GM23338 (cell line): ENCODE data around the gene TMED10. TPM values are rescaled to one million over a fixed set of nuclear protein-coding genes. Genes with fewer than 3 reads are reported as not detected.

Experiments used
- ATAC-seq: fragments of 200-7000 bp; cut with Tn5 transposase; 3 replicates; pipeline ENCODE4 v1.9.1; 2020
- DNase-seq: peaks from one replicate; pipeline ENCODE4 v3.0.0-alpha.2; 2015; ENCODE audit warnings: low spot score
- H2AFZ ChIP-seq: fragments of 200-600 bp; sonication (generic); 2 replicates; pipeline ENCODE4 v1.8.0; 2016; ENCODE audit warnings: antibody characterized with exemption, mild to moderate bottlenecking, moderate library complexity
- H3F3A ChIP-seq: fragments of 200-600 bp; sonication (generic); replicated peaks from 2 replicates; pipeline ENCODE4 v1.8.0; 2017; ENCODE audit warnings: antibody characterized with exemption, mixed run types, low read depth
- H3K27ac ChIP-seq: fragments of 200-600 bp; sonication (generic); 2 replicates; pipeline ENCODE4 v1.6.1; 2016; ENCODE audit warnings: low read depth
- H3K27me3 ChIP-seq: fragments of 200-600 bp; sonication (generic); 2 replicates; pipeline ENCODE4 v1.8.0; 2016; ENCODE audit warnings: mild to moderate bottlenecking, mixed run types, moderate library complexity; ENCODE audit not compliant: insufficient read depth
- H3K36me3 ChIP-seq: fragments of 200-600 bp; sonication (generic); 2 replicates; pipeline ENCODE4 v1.8.0; 2016; ENCODE audit warnings: mild to moderate bottlenecking; ENCODE audit not compliant: insufficient read depth
- H3K4me1 ChIP-seq: fragments of 200-600 bp; sonication (generic); 2 replicates; pipeline ENCODE4 v1.8.0; 2016; ENCODE audit warnings: mild to moderate bottlenecking, moderate library complexity; ENCODE audit not compliant: insufficient read depth
- H3K4me2 ChIP-seq: fragments of 200-600 bp; sonication (generic); 2 replicates; pipeline ENCODE4 v1.7.1; 2017; ENCODE audit warnings: mixed run types
- H3K4me3 ChIP-seq: fragments of 200-600 bp; sonication (generic); 2 replicates; pipeline ENCODE4 v1.6.1; 2016; ENCODE audit warnings: mixed run types
- H3K79me2 ChIP-seq: fragments of 200-600 bp; sonication (generic); replicated peaks from 2 replicates; pipeline ENCODE4 v1.8.0; 2017; ENCODE audit warnings: mild to moderate bottlenecking; ENCODE audit not compliant: insufficient read depth
- H3K9me2 ChIP-seq: fragments of 200-600 bp; sonication (generic); 2 replicates; pipeline ENCODE4 v1.8.0; 2017; ENCODE audit not compliant: insufficient read depth
- H4K20me1 ChIP-seq: fragments of 200-600 bp; sonication (generic); replicated peaks from 2 replicates; pipeline ENCODE4 v1.8.0; 2017; ENCODE audit warnings: mild to moderate bottlenecking; ENCODE audit not compliant: insufficient read depth
- H3K27ac Mint-ChIP-seq: 2 replicates; pipeline ENCODE4 v1.8.0; 2020; ENCODE audit warnings: inconsistent platforms, mild to moderate bottlenecking, moderate library complexity, mixed read lengths
- H3K27me3 Mint-ChIP-seq: 3 replicates; pipeline ENCODE4 v1.8.0; 2022; ENCODE audit warnings: low read depth, mild to moderate bottlenecking, moderate library complexity, mixed read lengths, inconsistent platforms; ENCODE audit not compliant: insufficient read depth, poor library complexity
- H3K36me3 Mint-ChIP-seq: 3 replicates; pipeline ENCODE4 v1.8.0; 2021; ENCODE audit warnings: low read depth, mild to moderate bottlenecking, inconsistent platforms, moderate library complexity, mixed read lengths
- H3K4me1 Mint-ChIP-seq: 3 replicates; pipeline ENCODE4 v1.8.0; 2020; ENCODE audit warnings: mild to moderate bottlenecking, inconsistent platforms, mixed read lengths
- H3K4me3 Mint-ChIP-seq: 3 replicates; pipeline ENCODE4 v1.8.0; 2021; ENCODE audit warnings: moderate library complexity, mild to moderate bottlenecking, inconsistent platforms, mixed read lengths
- H3K9me3 Mint-ChIP-seq: 3 replicates; pipeline ENCODE4 v1.8.0; 2020; ENCODE audit warnings: moderate library complexity, mild to moderate bottlenecking, inconsistent platforms, mixed read lengths
- CREB1 ChIP-seq: fragments of 250-450 bp; sonication (Bioruptor Pico); IDR thresholded peaks from 2 replicates; pipeline ENCODE4 v1.5.0; 2020; ENCODE audit warnings: low read depth, mild to moderate bottlenecking, moderate library complexity
- CTCF ChIP-seq, 2 experiments: fragments of 200-600 bp in 1 of 2; sonication (generic) in 1 of 2; conservative IDR thresholded peaks; 2 replicates each; pipeline versions ENCODE4 v1.5.1 to v1.6.1; 2016 to 2017; ENCODE audit warnings: antibody characterized with exemption in 2 of 2, low read depth in 2 of 2, mild to moderate bottlenecking in 2 of 2, moderate library complexity in 1 of 2
- ETS1 ChIP-seq: IDR thresholded peaks from 2 replicates; pipeline ENCODE4 v1.6.1; 2016; ENCODE audit warnings: antibody characterized with exemption
- EZH2 ChIP-seq: fragments of 200-600 bp; sonication (generic); IDR thresholded peaks from one replicate; pipeline ENCODE4 v1.8.0; 2017; ENCODE audit warnings: antibody characterized with exemption, mild to moderate bottlenecking, low read depth; ENCODE audit not compliant: unreplicated experiment
- EZH2phosphoT487 ChIP-seq: fragments of 200-600 bp; sonication (generic); IDR thresholded peaks from one replicate; pipeline ENCODE4 v1.8.1; 2018; ENCODE audit warnings: antibody characterized with exemption; ENCODE audit not compliant: unreplicated experiment
- JUNB ChIP-seq: IDR thresholded peaks from one replicate; pipeline ENCODE4 v1.6.1; 2016; ENCODE audit warnings: antibody characterized with exemption; ENCODE audit not compliant: unreplicated experiment
- NANOG ChIP-seq: IDR thresholded peaks from 2 replicates; pipeline ENCODE4 v1.6.1; 2016; ENCODE audit warnings: antibody characterized with exemption, borderline replicate concordance
- POLR2AphosphoS5 ChIP-seq: IDR thresholded peaks from 2 replicates; pipeline ENCODE4 v1.6.1; 2016; ENCODE audit warnings: antibody characterized with exemption, low read depth
- REST ChIP-seq: IDR thresholded peaks from one replicate; pipeline ENCODE4 v1.6.1; 2018; ENCODE audit warnings: antibody characterized with exemption; ENCODE audit not compliant: unreplicated experiment
- STAT1 ChIP-seq: IDR thresholded peaks from one replicate; pipeline ENCODE4 v1.6.1; 2016; ENCODE audit warnings: antibody characterized with exemption; ENCODE audit not compliant: unreplicated experiment
- ZNF114 ChIP-seq: fragments of 250-450 bp; sonication (Bioruptor Pico); IDR thresholded peaks from 2 replicates; pipeline ENCODE4 v1.5.0; 2020; ENCODE audit warnings: mild to moderate bottlenecking, moderate library complexity
- ZNF331 ChIP-seq: fragments of 250-450 bp; sonication (Bioruptor Pico); IDR thresholded peaks from 2 replicates; pipeline ENCODE4 v1.5.0; 2020; ENCODE audit warnings: low read depth, mild to moderate bottlenecking, moderate library complexity
- ZNF462 ChIP-seq: fragments of 250-450 bp; sonication (Bioruptor Pico); IDR thresholded peaks from 2 replicates; pipeline ENCODE4 v1.5.0; 2020; ENCODE audit warnings: mild to moderate bottlenecking, moderate library complexity
- polyA plus RNA-seq: library from polyadenylated mRNA; unstranded; fragments of >200 nt; fragmentation: Nextera tagmentation; extraction: Ambion mirVana; gene quantifications from 2 replicates; pipeline ENCODE4 v1.2.1, GENCODE V29; 2016
- total RNA-seq: library from RNA; depleted of rRNA; stranded (reverse); fragments of >200 nt; shearing (Covaris generic); gene quantifications from 2 replicates; pipeline ENCODE4 v1.2.3, GENCODE V29; 2014

The TMED10 gene
- total and polyA plus RNA-seq, 2 experiments from 2014 or later: 180 to 196 TPM

GRCh38 chr14:75141062-75141461, 35.4 kb downstream of the TMED10 start:
- H3K79me2 ChIP-seq: peaks cover 33% of the 10 kb centered on the region
- H3K27me3 Mint-ChIP-seq: peaks cover 3% of the 10 kb centered on the region
- no peaks in the 10 kb centered on the region for H3K9me2 ChIP-seq
- DNase-seq (no peak), ATAC-seq (no peak)
- H3K27me3 ChIP-seq: no peaks in the 10 kb centered on the region
- H2AFZ ChIP-seq: no peak overlapping the region
- H3K4me2 ChIP-seq: no peak overlapping the region
- peak overlapping the region; percentile 36; the same call in 1 of the 2 replicates for H3K27ac Mint-ChIP-seq
- H3K27ac ChIP-seq: no peak overlapping the region
- peaks cover 14% of the 10 kb centered on the region for H3K36me3 Mint-ChIP-seq
- peaks cover 14% of the 10 kb centered on the region; the same call in 1 of the 2 replicates for H4K20me1 ChIP-seq
- no peaks in the 10 kb centered on the region for H3K9me3 Mint-ChIP-seq
- H3K4me1 ChIP-seq: no peaks in the 10 kb centered on the region
- H3K4me3 Mint-ChIP-seq: no peak overlapping the region
- H3K4me1 Mint-ChIP-seq: peaks cover 3% of the 10 kb centered on the region; the same call in 1 of the 3 replicates
- TF ChIP-seq JUNB (no peak), CTCF (conservative IDR thresholded peaks at IDR 0.05; ENCODE audit: low read depth in 2 of 2) (no peak), ZNF331 (CRISPR knock-in tag) (no peak), ZNF114 (CRISPR knock-in tag) (no peak), REST (no peak), EZH2 (no peak), POLR2AphosphoS5 (no peak), ETS1 (no peak), STAT1 (no peak), ZNF462 (CRISPR knock-in tag) (no peak), NANOG (no peak), EZH2phosphoT487 (no peak), CREB1 (no peak)
- H3K36me3 ChIP-seq: 0 out of 2 replicates have a peak, but pooled peaks cover under 1% of the 10 kb centered on the region
- no peak overlapping the region for H3K4me3 ChIP-seq
- no peaks in the 10 kb centered on the region for H3F3A ChIP-seq
